ENCODE data around the gene PDXK.

GRCh38 chr21:43750339-43751033 lies 31.6 kb downstream of the PDXK start:
- TF ChIP-seq EZH2phosphoT487 (conservative IDR thresholded peaks at IDR 0.05; ENCODE audit: low read length): no peak
- TF ChIP-seq, protein P1, sequence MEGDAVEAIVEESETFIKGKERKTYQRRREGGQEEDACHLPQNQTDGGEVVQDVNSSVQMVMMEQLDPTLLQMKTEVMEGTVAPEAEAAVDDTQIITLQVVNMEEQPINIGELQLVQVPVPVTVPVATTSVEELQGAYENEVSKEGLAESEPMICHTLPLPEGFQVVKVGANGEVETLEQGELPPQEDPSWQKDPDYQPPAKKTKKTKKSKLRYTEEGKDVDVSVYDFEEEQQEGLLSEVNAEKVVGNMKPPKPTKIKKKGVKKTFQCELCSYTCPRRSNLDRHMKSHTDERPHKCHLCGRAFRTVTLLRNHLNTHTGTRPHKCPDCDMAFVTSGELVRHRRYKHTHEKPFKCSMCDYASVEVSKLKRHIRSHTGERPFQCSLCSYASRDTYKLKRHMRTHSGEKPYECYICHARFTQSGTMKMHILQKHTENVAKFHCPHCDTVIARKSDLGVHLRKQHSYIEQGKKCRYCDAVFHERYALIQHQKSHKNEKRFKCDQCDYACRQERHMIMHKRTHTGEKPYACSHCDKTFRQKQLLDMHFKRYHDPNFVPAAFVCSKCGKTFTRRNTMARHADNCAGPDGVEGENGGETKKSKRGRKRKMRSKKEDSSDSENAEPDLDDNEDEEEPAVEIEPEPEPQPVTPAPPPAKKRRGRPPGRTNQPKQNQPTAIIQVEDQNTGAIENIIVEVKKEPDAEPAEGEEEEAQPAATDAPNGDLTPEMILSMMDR (IDR thresholded peaks at IDR 0.05; ENCODE audit: insufficient read depth, low read length, poor library complexity, severe bottlenecking): no peak
